ENCODE measurements around the gene PHOSPHO2. TPM values are rescaled to one million over a fixed set of nuclear protein-coding genes. Genes with fewer than 3 reads are reported as not detected.

PHOSPHO2 gene
- total and polyA plus RNA-seq, 2 donors (not counting 3 experiments of a cell fraction or from before 2014, with no cell fraction given) = 0.69 to 2.7 TPM

DNA sequence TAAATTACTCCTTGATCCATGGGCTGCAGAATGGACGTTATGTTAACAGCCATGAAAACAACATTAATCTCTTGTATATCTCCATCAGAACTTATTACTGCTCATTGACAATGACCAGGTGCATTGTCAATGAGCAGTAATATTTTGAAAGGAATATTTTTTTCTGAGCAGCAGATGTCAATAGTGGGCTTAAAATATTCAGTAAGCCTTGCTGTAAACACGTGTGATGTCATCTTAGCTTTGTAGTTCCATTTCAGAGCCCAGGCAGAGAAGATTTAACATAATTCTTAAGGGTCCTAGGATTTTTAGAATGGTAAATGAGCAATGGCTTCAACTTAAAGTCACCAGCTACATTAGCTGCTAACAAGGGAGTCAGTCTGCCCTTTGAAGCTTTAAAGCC lies 26.7 kb upstream of the PHOSPHO2 start:
- Histone ChIP-seq H4K20me1 (replicated peaks; ENCODE audit: control insufficient read depth, extremely low read depth, insufficient read depth, low read length) (no peaks in the 10 kb centered on the region), H3K4me2 (ENCODE audit: insufficient read depth, low read length) (no peak overlapping the region), H3K9me1 (replicated peaks; ENCODE audit: control insufficient read depth, extremely low read depth, insufficient read depth, low read length) (no peaks in the 10 kb centered on the region), H3K27ac (ENCODE audit: insufficient read depth, low read depth, low read length) (no peak overlapping the region), H2AFZ (ENCODE audit: low read depth, low read length) (no peak overlapping the region), H3K4me3 (replicated peaks in 1 of 3; ENCODE audit: insufficient read depth in 1 of 3, low read depth in 1 of 3, low read length in 3 of 3) (no peak overlapping the region), H3K9me3 (replicated peaks; ENCODE audit: control insufficient read depth, insufficient read depth, low read length) (no peaks in the 10 kb centered on the region), H3K79me2 (ENCODE audit: control insufficient read depth, insufficient read depth, low read length) (no peaks in the 10 kb centered on the region), H3K4me1 (ENCODE audit: control insufficient read depth, extremely low read depth, insufficient read depth, low read length) (no peaks in the 10 kb centered on the region), H3K27me3 (ENCODE audit: control insufficient read depth in 2 of 2, insufficient read depth in 2 of 2, low read length in 2 of 2) (peaks cover 2 to 6% of the 10 kb centered on the region in 2 experiments), H3K36me3 (ENCODE audit: control insufficient read depth in 2 of 2, extremely low read depth in 1 of 2, insufficient read depth in 2 of 2, low read length in 2 of 2) (no peaks in the 10 kb centered on the region), H3K9ac (replicated peaks; ENCODE audit: extremely low read depth, insufficient read depth, low read length) (no peak overlapping the region)
- DNase-seq (ENCODE audit: low read depth, low spot score) (no peak), FAIRE-seq (no peak)
- dilution Hi-C loops (cut with MboI; ENCODE audit: extremely low pct_ligation_motif_present, low sequenced_read_pairs) = no loop called here
- TF ChIP-seq POLR2AphosphoS5 (IDR thresholded peaks at IDR 0.05; ENCODE audit: insufficient read depth, low read depth, low read length) (no peak), POLR2A (IDR thresholded peaks at IDR 0.05; ENCODE audit: low read depth, low read length) (no peak), GATA2 (IDR thresholded peaks at IDR 0.05; ENCODE audit: insufficient read depth, insufficient read length, low read depth, low read length) (no peak), JUN (IDR thresholded peaks at IDR 0.05; ENCODE audit: borderline replicate concordance, insufficient read depth, insufficient read length, low read depth) (no peak), MAX (IDR thresholded peaks at IDR 0.05; ENCODE audit: insufficient read depth, insufficient read length) (no peak), EZH2 (IDR thresholded peaks at IDR 0.05; ENCODE audit: borderline replicate concordance, low read depth, low read length, severe bottlenecking) (no peak), FOS (IDR thresholded peaks at IDR 0.05; ENCODE audit: borderline replicate concordance, insufficient read depth, low read length) (no peak), MYC (IDR thresholded peaks at IDR 0.05; ENCODE audit: low read depth, low read length) (no peak)
- TF ChIP-seq, protein P1, sequence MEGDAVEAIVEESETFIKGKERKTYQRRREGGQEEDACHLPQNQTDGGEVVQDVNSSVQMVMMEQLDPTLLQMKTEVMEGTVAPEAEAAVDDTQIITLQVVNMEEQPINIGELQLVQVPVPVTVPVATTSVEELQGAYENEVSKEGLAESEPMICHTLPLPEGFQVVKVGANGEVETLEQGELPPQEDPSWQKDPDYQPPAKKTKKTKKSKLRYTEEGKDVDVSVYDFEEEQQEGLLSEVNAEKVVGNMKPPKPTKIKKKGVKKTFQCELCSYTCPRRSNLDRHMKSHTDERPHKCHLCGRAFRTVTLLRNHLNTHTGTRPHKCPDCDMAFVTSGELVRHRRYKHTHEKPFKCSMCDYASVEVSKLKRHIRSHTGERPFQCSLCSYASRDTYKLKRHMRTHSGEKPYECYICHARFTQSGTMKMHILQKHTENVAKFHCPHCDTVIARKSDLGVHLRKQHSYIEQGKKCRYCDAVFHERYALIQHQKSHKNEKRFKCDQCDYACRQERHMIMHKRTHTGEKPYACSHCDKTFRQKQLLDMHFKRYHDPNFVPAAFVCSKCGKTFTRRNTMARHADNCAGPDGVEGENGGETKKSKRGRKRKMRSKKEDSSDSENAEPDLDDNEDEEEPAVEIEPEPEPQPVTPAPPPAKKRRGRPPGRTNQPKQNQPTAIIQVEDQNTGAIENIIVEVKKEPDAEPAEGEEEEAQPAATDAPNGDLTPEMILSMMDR (IDR thresholded peaks at IDR 0.05; ENCODE audit: extremely low read depth in 1 of 2, insufficient read depth in 1 of 2, low read depth in 1 of 2, low read length in 2 of 2) = no peak
- ChIA-PET CTCF (interaction anchor here (1.1 kb wide), 1 partner anchor 27 kb away, joined by 3 read pairs; no protein-coding TSS in a partner anchor), POLR2A (no interaction called here)
- no TSS peak for BruUV-seq (replicated peaks)
- intact Hi-C loops (cut with micrococcal nuclease) = no loop called here
